GM12878 (cell line): Measurements from ENCODE around the gene MYL6B. TPM values are rescaled to one million over a fixed set of nuclear protein-coding genes. Genes with fewer than 3 reads are reported as not detected.

Source experiments
- BCL11A ChIP-seq: IDR thresholded peaks from 2 replicates; pipeline ENCODE4 v1.6.1; 2011; ENCODE audit warnings: low read depth, low read length
- CEBPB ChIP-seq, 2 experiments: fragments of 150-350 bp in 1 of 2; IDR thresholded peaks; 2 replicates each; pipeline ENCODE4 v1.6.1; 2012 to 2014; ENCODE audit warnings: low read depth in 2 of 2, low read length in 2 of 2, borderline replicate concordance in 1 of 2, inconsistent platforms in 1 of 2
- E2F4 ChIP-seq: IDR thresholded peaks from 2 replicates; pipeline ENCODE4 v1.6.1; 2012; ENCODE audit warnings: low read depth, low read length, improper control_type of control experiment
- E2F8 ChIP-seq: fragments of 450-650 bp; IDR thresholded peaks from 2 replicates; pipeline ENCODE4 v1.6.1; 2018; ENCODE audit warnings: mild to moderate bottlenecking, low read depth, moderate library complexity; ENCODE audit not compliant: partially characterized antibody
- EP300 ChIP-seq, 2 experiments: fragments of 150-350 bp in 1 of 2; IDR thresholded peaks; 2 replicates each; pipeline ENCODE4 v1.6.1; 2011 to 2012; ENCODE audit warnings: low read depth in 2 of 2, low read length in 2 of 2, borderline replicate concordance in 1 of 2, improper control_type of control experiment in 1 of 2, inconsistent platforms in 1 of 2; ENCODE audit not compliant: control insufficient read depth in 1 of 2
- ETV6 ChIP-seq, 2 experiments: fragments of 450-650 bp in 1 of 2; IDR thresholded peaks in 1 of 2; conservative IDR thresholded peaks in 1 of 2; 2 replicates each; pipeline ENCODE4 v1.6.1; 2014; ENCODE audit warnings: antibody characterized with exemption in 1 of 2, borderline replicate concordance in 1 of 2, low read depth in 1 of 2, mild to moderate bottlenecking in 1 of 2, moderate library complexity in 1 of 2
- IRF4 ChIP-seq: IDR thresholded peaks from 2 replicates; pipeline ENCODE4 v1.6.1; 2011; ENCODE audit warnings: low read depth, low read length
- KAT2A ChIP-seq: conservative IDR thresholded peaks from 2 replicates; pipeline ENCODE4 v1.6.1; 2011; ENCODE audit warnings: low read depth, low read length; ENCODE audit not compliant: control insufficient read depth
- MAX ChIP-seq: IDR thresholded peaks from 2 replicates; pipeline ENCODE4 v1.6.1; 2012; ENCODE audit warnings: low read depth, low read length, improper control_type of control experiment
- MEF2B ChIP-seq: fragments of 450-650 bp; IDR thresholded peaks from 2 replicates; pipeline ENCODE4 v1.6.1; 2018; ENCODE audit warnings: mild to moderate bottlenecking, moderate library complexity; ENCODE audit not compliant: partially characterized antibody, poor library complexity, severe bottlenecking
- MTA2 ChIP-seq: fragments of 450-650 bp; IDR thresholded peaks from 2 replicates; pipeline ENCODE4 v1.6.1; 2016; ENCODE audit warnings: low read depth, mild to moderate bottlenecking, moderate library complexity
- MYB ChIP-seq: fragments of 150-350 bp; IDR thresholded peaks from 2 replicates; pipeline ENCODE4 v1.6.1; 2014; ENCODE audit warnings: mild to moderate bottlenecking, low read depth, low read length, borderline replicate concordance
- NBN ChIP-seq: fragments of 450-650 bp; IDR thresholded peaks from 2 replicates; pipeline ENCODE4 v1.6.1; 2016
- PML ChIP-seq: IDR thresholded peaks from 2 replicates; pipeline ENCODE4 v1.6.1; 2012; ENCODE audit warnings: low read length, inconsistent platforms
- RAD51 ChIP-seq: fragments of 450-650 bp; IDR thresholded peaks from 2 replicates; pipeline ENCODE4 v1.6.1; 2016; ENCODE audit warnings: moderate library complexity, mild to moderate bottlenecking, inconsistent platforms
- SIN3A ChIP-seq: IDR thresholded peaks from 2 replicates; pipeline ENCODE4 v1.6.1; 2012; ENCODE audit warnings: low read depth, low read length, improper control_type of control experiment
- SMARCA5 ChIP-seq: fragments of 450-650 bp; IDR thresholded peaks from 2 replicates; pipeline ENCODE4 v1.6.1; 2017; ENCODE audit warnings: mild to moderate bottlenecking
- YBX1 ChIP-seq: fragments of 450-650 bp; IDR thresholded peaks from 2 replicates; pipeline ENCODE4 v1.6.1; 2016; ENCODE audit warnings: antibody characterized with exemption
- YY1 ChIP-seq: IDR thresholded peaks from 2 replicates; pipeline ENCODE4 v1.6.1; 2011; ENCODE audit warnings: low read depth, mild to moderate bottlenecking, low read length
- ZBTB4 ChIP-seq: fragments of 450-650 bp; formaldehyde crosslinking; IDR thresholded peaks from 2 replicates; pipeline ENCODE4 v1.4.0; 2022; ENCODE audit warnings: mild to moderate bottlenecking, moderate library complexity
- ZNF207 ChIP-seq: fragments of 450-650 bp; IDR thresholded peaks from 2 replicates; pipeline ENCODE4 v1.6.1; 2014; ENCODE audit warnings: antibody characterized with exemption, mild to moderate bottlenecking, borderline replicate concordance
- ZNF384 ChIP-seq: IDR thresholded peaks from 2 replicates; pipeline ENCODE4 v1.6.1; 2012; ENCODE audit warnings: low read depth, mild to moderate bottlenecking, low read length, improper control_type of control experiment, borderline replicate concordance
- ZSCAN29 ChIP-seq: fragments of 450-650 bp; IDR thresholded peaks from 2 replicates; pipeline ENCODE4 v1.6.1; 2017; ENCODE audit warnings: mild to moderate bottlenecking, moderate library complexity
- polyA plus RNA-seq, 11 experiments: library from polyadenylated mRNA; depleted of rRNA in 4 of 11; unstranded in 6 of 11; stranded (reverse) in 5 of 11; fragments of >200 nt; fragmentation: Nextera tagmentation in 4 of 11; fragmentation: Illumina TruSeq in 1 of 11; extraction: Ambion mirVana in 4 of 11; extraction: Trizol in 1 of 11; gene quantifications; 1 replicate in 1 of 11; 2 replicates in 10 of 11; pipeline versions ENCODE4 v1.2.1 to v1.2.3, GENCODE V29; 2011 to 2016; ENCODE audit warnings: inconsistent platforms in 2 of 11, missing spikeins in 2 of 11, low read depth in 1 of 11
- total RNA-seq, 4 experiments: library from RNA; depleted of rRNA in 3 of 4; stranded (reverse); fragments of >200 nt in 3 of 4; fragmentation: Illumina TruSeq in 1 of 4; extraction: Trizol in 1 of 4; gene quantifications; 2 replicates each; pipeline versions ENCODE4 v1.2.1 to v1.2.3, GENCODE V29; 2013 to 2021

MYL6B gene
- total and polyA plus RNA-seq, 10 of the 15 experiments (the other 5 are each of a cell fraction or from before 2014, with no cell fraction given): 75.5 to 153 (median 114) TPM

- TF ChIP-seq MYB: peak; percentile 81
- peak; percentile 94 for TF ChIP-seq SIN3A
- no peak for TF ChIP-seq ZNF384
- TF ChIP-seq MTA2: peak; percentile 73
- TF ChIP-seq ZSCAN29: no peak
- TF ChIP-seq RAD51: no peak
- peak; percentile 92 for TF ChIP-seq BCL11A
- TF ChIP-seq PML: peak; percentile 98
- TF ChIP-seq ETV6 (conservative IDR thresholded peaks at IDR 0.05 in 1 of 2, IDR thresholded peaks at IDR 0.05 in 1 of 2; ENCODE audit: borderline replicate concordance in 1 of 2, low read depth in 1 of 2): peak; percentile 92 to 98; a peak in 3 of 4 replicates
- peak; percentile 68; the same call in 1 of the 2 replicates for TF ChIP-seq SMARCA5
- peak; percentile 84 for TF ChIP-seq E2F4
- peak; percentile 61 for TF ChIP-seq IRF4
- TF ChIP-seq EP300 (IDR thresholded peaks at IDR 0.05; ENCODE audit: borderline replicate concordance in 1 of 2, control insufficient read depth in 1 of 2, low read depth in 2 of 2, low read length in 2 of 2): no peak
- no peak for TF ChIP-seq ZBTB4 (CRISPR knock-in tag)
- TF ChIP-seq MEF2B: peak; percentile 69
- no peak for TF ChIP-seq KAT2A
- no peak for TF ChIP-seq CEBPB (IDR thresholded peaks at IDR 0.05; ENCODE audit: borderline replicate concordance in 1 of 2, low read depth in 2 of 2, low read length in 2 of 2)
- peak; percentile 86; the same call in 1 of the 2 replicates for TF ChIP-seq YY1
- TF ChIP-seq MAX: peak; percentile 96
- no peak for TF ChIP-seq YBX1
- TF ChIP-seq E2F8: peak; percentile 95
- TF ChIP-seq NBN: peak; percentile 95
- peak; percentile 88 for TF ChIP-seq ZNF207
These were observed 34.4 kb upstream of the MYL6B start, which contains the start of gene ZC3H10 (continued) for GRCh38 chr12:56117778-56118687.
